ENCODE results near the gene KCNH3. TPM values are rescaled to one million over a fixed set of nuclear protein-coding genes. Genes with fewer than 3 reads are reported as not detected.

Gene KCNH3
- total and polyA plus RNA-seq, 10 of the 15 experiments (the other 5 are each of a cell fraction or from before 2014, with no cell fraction given), result 0.03 to 0.45 (median 0.08) TPM; not detected in 5

DNA sequence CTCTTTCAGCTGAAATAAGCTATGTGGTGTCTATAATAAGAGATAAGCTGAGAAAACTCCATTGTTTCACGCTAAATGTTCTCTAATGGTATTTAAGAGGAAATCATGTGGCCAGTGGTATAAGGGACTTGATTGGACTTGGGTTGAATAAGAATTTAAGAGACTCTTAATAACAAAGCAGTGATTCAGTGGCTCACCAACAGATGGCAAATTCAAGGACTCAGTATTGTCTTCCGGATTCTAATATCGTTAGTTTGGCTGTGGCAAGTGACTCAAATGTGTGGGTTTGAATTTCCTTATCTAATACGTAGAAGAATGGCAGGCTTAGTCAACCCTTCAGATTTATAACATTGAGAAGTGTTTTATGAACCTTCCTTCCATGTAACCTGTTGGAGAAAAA lies 49.1 kb upstream of the KCNH3 start:
- H3K9ac ChIP-seq (ENCODE audit: control insufficient read depth, insufficient read depth, low read length), result no peak overlapping the region
- no peak overlapping the region for H3K4me2 ChIP-seq (ENCODE audit: control insufficient read depth, insufficient read depth)
- in situ Hi-C loops (cut with MboI), result no loop called here
- WGBS (ENCODE audit: insufficient coverage, insufficient replicate concordance, low lambda C conversion rate, missing lambda C conversion rate), result 100% methylated on average over 4 of the region's 4 CpGs
- RAD21 ChIA-PET (ENCODE audit: unreplicated experiment), result no interaction called here
- H2AFZ ChIP-seq (ENCODE audit: control insufficient read depth, low read depth, low read length), result no peak overlapping the region
- H3K27me3 ChIP-seq (replicated peaks in 1 of 2; ENCODE audit: control insufficient read depth in 2 of 2, insufficient read depth in 2 of 2, low read length in 1 of 2), result no peaks in the 10 kb centered on the region
- H3K27ac ChIP-seq (ENCODE audit: control insufficient read depth, insufficient read depth), result no peak overlapping the region
- FAIRE-seq (no peak), DNase-seq (ENCODE audit: low read depth, low spot score) (no peak), ATAC-seq (no peak)
- H3K4me3 ChIP-seq, result no peak overlapping the region
- TF ChIP-seq MYC (IDR thresholded peaks at IDR 0.05; ENCODE audit: insufficient read depth, insufficient read length, insufficient replicate concordance, low read length, severe bottlenecking) (no peak), IKZF1 (conservative IDR thresholded peaks at IDR 0.05) (no peak), ZSCAN29 (IDR thresholded peaks at IDR 0.05) (no peak), ZBED1 (IDR thresholded peaks at IDR 0.05; ENCODE audit: borderline replicate concordance) (no peak), ASH2L (IDR thresholded peaks at IDR 0.05; ENCODE audit: borderline replicate concordance, low read depth) (no peak), POLR2AphosphoS5 (IDR thresholded peaks at IDR 0.05; ENCODE audit: low read length) (no peak), FOXK2 (IDR thresholded peaks at IDR 0.05) (no peak), TARDBP (IDR thresholded peaks at IDR 0.05; ENCODE audit: borderline replicate concordance) (no peak), CREB1 (IDR thresholded peaks at IDR 0.05; ENCODE audit: low read depth) (no peak), ZNF207 (IDR thresholded peaks at IDR 0.05; ENCODE audit: borderline replicate concordance) (no peak), SRF (IDR thresholded peaks at IDR 0.05; ENCODE audit: low read depth in 2 of 2, low read length in 2 of 2) (no peak), WRNIP1 (IDR thresholded peaks at IDR 0.05; ENCODE audit: borderline replicate concordance, low read depth, low read length) (no peak)
- TF ChIP-seq, protein P1, sequence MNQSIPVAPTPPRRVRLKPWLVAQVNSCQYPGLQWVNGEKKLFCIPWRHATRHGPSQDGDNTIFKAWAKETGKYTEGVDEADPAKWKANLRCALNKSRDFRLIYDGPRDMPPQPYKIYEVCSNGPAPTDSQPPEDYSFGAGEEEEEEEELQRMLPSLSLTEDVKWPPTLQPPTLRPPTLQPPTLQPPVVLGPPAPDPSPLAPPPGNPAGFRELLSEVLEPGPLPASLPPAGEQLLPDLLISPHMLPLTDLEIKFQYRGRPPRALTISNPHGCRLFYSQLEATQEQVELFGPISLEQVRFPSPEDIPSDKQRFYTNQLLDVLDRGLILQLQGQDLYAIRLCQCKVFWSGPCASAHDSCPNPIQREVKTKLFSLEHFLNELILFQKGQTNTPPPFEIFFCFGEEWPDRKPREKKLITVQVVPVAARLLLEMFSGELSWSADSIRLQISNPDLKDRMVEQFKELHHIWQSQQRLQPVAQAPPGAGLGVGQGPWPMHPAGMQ (IDR thresholded peaks at IDR 0.05; ENCODE audit: borderline replicate concordance), result no peak
- TF ChIP-seq, protein P2, sequence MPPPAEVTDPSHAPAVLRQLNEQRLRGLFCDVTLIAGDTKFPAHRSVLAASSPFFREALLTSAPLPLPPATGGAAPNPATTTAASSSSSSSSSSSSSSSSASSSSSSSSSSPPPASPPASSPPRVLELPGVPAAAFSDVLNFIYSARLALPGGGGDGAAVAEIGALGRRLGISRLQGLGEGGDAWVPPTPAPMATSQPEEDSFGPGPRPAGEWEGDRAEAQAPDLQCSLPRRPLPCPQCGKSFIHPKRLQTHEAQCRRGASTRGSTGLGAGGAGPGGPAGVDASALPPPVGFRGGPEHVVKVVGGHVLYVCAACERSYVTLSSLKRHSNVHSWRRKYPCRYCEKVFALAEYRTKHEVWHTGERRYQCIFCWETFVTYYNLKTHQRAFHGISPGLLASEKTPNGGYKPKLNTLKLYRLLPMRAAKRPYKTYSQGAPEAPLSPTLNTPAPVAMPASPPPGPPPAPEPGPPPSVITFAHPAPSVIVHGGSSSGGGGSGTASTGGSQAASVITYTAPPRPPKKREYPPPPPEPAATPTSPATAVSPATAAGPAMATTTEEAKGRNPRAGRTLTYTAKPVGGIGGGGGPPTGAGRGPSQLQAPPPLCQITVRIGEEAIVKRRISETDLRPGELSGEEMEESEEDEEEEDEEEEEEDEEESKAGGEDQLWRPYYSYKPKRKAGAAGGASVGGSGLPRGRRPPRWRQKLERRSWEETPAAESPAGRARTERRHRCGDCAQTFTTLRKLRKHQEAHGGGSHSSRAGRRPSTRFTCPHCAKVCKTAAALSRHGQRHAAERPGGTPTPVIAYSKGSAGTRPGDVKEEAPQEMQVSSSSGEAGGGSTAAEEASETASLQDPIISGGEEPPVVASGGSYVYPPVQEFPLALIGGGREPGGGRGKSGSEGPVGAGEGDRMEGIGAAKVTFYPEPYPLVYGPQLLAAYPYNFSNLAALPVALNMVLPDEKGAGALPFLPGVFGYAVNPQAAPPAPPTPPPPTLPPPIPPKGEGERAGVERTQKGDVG (CRISPR knock-in tag; IDR thresholded peaks at IDR 0.05), result no peak
- TF ChIP-seq, protein P3, sequence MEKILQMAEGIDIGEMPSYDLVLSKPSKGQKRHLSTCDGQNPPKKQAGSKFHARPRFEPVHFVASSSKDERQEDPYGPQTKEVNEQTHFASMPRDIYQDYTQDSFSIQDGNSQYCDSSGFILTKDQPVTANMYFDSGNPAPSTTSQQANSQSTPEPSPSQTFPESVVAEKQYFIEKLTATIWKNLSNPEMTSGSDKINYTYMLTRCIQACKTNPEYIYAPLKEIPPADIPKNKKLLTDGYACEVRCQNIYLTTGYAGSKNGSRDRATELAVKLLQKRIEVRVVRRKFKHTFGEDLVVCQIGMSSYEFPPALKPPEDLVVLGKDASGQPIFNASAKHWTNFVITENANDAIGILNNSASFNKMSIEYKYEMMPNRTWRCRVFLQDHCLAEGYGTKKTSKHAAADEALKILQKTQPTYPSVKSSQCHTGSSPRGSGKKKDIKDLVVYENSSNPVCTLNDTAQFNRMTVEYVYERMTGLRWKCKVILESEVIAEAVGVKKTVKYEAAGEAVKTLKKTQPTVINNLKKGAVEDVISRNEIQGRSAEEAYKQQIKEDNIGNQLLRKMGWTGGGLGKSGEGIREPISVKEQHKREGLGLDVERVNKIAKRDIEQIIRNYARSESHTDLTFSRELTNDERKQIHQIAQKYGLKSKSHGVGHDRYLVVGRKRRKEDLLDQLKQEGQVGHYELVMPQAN (conservative IDR thresholded peaks at IDR 0.05), result no peak
- TF ChIP-seq, protein P4, sequence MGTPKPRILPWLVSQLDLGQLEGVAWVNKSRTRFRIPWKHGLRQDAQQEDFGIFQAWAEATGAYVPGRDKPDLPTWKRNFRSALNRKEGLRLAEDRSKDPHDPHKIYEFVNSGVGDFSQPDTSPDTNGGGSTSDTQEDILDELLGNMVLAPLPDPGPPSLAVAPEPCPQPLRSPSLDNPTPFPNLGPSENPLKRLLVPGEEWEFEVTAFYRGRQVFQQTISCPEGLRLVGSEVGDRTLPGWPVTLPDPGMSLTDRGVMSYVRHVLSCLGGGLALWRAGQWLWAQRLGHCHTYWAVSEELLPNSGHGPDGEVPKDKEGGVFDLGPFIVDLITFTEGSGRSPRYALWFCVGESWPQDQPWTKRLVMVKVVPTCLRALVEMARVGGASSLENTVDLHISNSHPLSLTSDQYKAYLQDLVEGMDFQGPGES (IDR thresholded peaks at IDR 0.05), result no peak
- CTCF ChIA-PET, result interaction anchor here (1.0 to 1.4 kb wide), 3 partner anchors 91 to 133 kb away, joined by 3 to 7 read pairs (median 3); no protein-coding TSS in a partner anchor
- no peaks in the 10 kb centered on the region for H3K79me2 ChIP-seq (ENCODE audit: control insufficient read depth, insufficient read depth, low read length)
- POLR2A ChIA-PET, result interaction anchor here (0.5 kb wide), 1 partner anchor 165 kb away, joined by 5 read pairs; no protein-coding TSS in a partner anchor
- SMC1A ChIA-PET (ENCODE audit: uncharacterized antibody, unreplicated experiment), result interaction anchor here (0.8 to 1.4 kb wide), 3 partner anchors 19 to 131 kb away, joined by 3 to 4 read pairs (median 3); no protein-coding TSS in a partner anchor
- intact Hi-C loops (cut with micrococcal nuclease; ENCODE audit: unreplicated experiment), result no loop called here
- peaks cover 5% of the 10 kb centered on the region for H3K4me1 ChIP-seq (ENCODE audit: control insufficient read depth, insufficient read depth, low read length)
- no peaks in the 10 kb centered on the region for H4K20me1 ChIP-seq (ENCODE audit: control insufficient read depth, insufficient read depth)
- peaks cover 2 to 24% of the 10 kb centered on the region in 2 experiments for H3K36me3 ChIP-seq (ENCODE audit: control insufficient read depth in 2 of 2, insufficient read depth in 2 of 2, low read length in 1 of 2)
- H3K9me3 ChIP-seq (replicated peaks; ENCODE audit: control insufficient read depth, insufficient read depth, low read length), result no peaks in the 10 kb centered on the region
- no TSS peak for BruUV-seq (replicated peaks)
